NCI-H2227 treated with DMSO at 0.1 percent for 48 hours (cell line): Measurements from ENCODE around the gene VEGFD.
"Not testable (repeated sequence)": the region's sequence is repeated elsewhere in the genome, so short reads cannot be mapped to it uniquely, and the experiment has no call there.

Source experiments
- DNase-seq: peaks from one replicate; lab custom pipeline; 2025; lab: John Stamatoyannopoulos, UW

Gene VEGFD

DNA sequence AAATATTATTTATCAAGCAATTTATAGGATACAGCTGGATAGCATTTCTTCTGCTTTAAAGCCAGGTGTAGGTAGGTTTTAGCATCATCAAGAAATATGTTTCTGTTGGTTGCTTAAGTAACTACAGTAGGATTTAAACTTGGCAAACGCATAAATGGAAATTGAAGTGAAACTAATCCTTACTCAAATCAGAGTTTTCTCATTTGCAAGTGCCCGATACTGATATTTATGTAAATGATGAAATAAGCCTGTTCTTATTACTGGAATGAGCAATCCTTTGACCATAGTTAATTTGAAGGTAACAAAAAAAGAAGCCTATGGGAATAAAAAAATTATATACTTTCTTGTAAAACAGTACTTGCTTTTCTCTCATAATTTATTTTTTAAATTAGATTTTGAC is 25.7 kb downstream of the VEGFD start:
- no peak for DNase-seq

DNA sequence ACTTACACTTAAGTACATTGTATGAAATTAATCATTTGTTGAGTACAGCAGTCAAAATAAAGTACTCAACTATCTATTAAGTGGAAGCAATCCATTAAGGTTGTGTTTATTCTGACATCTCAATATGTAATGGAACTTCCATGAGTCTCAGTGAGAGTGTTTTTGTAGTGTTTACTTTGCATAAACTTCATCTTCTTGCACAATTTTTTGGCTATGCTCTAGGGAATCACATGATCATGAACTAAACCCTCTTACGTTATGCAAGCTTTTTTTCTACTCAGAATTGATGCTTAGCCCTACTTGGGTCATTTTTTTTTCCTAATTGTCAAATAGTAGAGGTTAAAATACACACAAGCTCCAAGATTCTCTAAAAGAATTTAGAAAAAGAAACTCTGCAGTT is 27.8 kb downstream of the VEGFD start:
- no peak for DNase-seq

DNA sequence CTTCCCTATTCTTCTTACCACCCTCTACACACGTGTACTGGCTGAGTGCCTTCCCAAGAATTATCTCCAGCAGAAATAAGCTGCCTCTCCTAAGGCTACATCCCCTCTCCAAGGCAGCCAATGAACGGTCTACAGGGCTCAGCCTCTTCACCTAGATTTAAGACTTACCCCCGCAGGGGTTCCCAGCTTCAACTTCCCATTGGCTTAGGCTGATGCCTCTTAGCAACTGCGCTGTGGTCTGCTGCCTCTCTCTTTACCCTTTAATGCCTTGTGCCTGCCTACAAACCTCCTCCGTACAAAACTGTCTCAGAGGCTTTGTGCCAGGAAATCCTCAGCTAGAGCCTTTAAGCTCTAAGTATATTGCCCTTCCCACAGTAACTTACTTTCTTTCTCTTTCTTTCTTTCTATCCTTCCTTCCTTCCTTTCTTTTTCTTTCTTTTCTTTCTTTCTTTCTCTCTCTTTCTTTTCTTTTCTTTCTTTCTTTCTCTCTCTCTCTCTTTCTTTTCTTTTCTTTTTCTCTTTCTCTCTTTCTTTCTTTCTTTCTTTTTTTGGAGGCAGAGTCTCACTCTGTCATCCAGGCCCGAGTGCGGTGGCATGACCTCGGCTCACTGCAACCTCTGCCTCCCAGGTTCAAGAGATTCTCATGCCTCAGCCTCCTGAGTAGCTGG is 33.8 kb downstream of the VEGFD start:
- DNase-seq = peak; percentile 5

DNA sequence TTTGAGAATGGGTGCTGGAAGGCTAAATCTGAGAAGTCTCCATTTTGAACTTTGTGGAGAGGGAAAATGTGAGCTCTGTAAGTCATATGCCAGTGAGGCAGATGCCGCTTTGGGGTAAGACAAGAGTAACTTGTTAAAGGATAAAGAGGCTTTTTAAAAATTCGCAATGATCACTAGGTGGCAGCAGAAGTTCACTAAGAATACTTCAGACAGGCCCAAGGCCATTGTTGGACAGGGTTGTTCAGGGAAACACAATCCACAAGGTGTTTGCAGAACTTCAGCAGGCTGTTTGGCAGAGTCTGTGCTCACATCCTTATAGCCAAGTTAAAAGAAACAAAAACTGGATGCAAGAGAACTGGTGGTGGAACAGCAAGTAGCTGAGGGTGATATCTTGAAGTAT is 35.2 kb downstream of the VEGFD start:
- DNase-seq = peak; percentile 27

- DNase-seq = no peak
These were observed 38.2 kb downstream of the VEGFD start for GRCh38 chrX:15345976-15346375.

DNA sequence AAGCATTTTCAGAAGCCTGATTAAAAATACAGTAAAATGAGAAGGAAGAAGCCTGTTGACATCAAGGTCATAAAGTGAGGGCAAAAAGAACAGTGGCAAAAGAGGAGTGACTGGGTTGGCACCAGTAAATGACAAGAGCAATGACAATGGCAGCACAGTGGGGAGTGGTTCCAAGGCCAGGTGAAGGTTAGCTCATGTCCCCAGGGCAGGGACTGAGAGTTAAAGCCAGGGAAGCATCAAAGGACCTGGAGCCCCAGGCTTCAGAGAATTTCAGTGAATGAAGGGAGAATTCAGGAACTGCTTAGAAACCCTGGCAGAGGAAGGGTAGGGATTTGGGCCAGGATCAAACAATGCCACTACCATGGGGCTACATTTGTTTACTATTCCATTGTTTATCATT is 40.1 kb downstream of the VEGFD start:
- DNase-seq = no peak

- no peak for DNase-seq
These were observed 41.1 kb downstream of the VEGFD start for GRCh38 chrX:15343075-15343476.

DNA sequence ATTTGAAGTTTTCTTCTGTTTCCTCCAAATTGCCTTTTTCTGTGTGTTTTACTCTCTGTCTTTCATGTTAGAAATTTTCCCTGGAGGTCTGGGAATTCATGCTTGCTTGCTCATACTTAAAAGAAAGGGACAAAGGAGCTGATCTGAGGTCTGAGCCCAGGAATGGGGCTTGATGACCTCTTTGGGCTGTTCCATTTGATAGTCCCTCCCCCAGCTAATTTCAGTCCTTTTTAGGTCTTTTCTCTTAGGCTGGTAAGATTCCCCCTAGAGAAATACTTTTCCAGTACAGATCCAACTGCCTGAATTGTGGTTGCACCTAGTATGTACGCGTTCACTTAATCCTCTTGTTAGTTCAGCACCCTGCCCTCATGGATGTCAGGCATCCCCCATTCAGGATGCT is 43.3 kb downstream of the VEGFD start:
- no peak for DNase-seq

- DNase-seq = peak; percentile 61
These were observed 48.2 kb downstream of the VEGFD start for GRCh38 chrX:15336023-15336413.

DNA sequence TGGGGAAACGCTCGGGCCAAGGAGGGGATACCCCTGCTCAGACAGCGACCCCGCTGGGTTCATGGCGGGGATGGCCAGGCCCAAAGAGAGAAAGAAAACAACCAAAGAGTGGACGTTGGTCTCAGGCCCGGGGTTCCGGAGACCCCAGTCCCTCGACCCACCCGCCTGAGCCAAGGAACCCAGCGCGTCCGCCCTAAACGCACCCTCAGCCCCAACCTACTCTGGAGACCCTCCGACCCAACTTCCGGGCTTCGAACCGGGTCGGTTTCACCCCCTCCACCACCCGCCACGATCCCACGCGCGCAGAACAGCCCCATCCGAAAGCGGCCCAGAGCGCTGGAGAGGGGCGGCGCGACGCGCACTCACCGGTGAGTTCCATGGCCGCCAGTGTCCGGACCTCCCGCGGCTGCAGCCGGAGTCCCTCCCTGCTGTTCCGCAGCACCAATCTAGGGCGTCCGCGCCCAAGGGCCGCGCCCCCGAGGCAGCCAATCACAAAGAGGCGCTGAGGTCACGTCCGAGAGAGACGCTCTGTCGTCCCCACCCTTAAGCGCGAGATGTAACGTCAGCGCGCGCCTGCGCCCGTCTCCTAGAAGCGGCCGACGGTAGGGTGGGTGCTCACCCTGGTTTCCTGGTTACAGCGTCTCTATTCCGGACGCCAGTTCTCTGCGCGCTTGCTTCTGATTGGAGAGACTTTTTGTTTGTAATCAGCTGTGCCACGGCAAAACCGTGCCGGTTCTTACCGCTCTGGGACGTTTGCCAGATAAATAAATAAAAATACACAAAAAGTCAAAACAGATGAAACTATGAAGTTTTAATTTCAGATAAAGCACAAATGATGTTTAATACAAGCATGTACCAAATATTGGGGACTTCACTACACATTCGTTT is 48.8 kb downstream of the VEGFD start, which contains the start of gene PIGA:
Gene PIGA, minus strand, starts transcription at position 389 of the 888 bp plus-strand sequence. CDS start 3,593 bp downstream, outside the sequence.
- peak; percentile 97 for DNase-seq

- no peak for DNase-seq
These were observed 49.7 kb downstream of the VEGFD start for GRCh38 chrX:15334561-15334960.

DNA sequence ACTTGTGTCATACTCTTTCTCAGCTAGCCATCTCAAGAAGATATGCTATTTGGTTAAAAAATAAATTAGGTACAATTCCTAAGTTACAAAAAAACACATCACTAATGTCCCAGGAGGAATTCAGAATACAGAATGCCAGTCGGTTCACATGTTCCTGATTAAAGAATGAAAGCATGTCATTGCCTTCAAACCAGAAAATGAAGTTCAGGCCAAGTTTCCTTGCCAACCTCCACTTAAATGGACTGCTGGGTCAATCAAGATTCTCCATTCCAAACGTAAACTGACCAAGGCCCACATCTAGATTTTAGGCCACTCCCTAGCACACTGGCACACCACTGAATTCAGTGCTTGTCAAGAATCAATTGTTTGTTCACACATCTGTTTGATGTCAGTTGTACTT is 55.4 kb downstream of the VEGFD start:
- no peak for DNase-seq

- DNase-seq = no peak
These were observed 56.1 kb downstream of the VEGFD start for GRCh38 chrX:15328131-15328530.

DNA sequence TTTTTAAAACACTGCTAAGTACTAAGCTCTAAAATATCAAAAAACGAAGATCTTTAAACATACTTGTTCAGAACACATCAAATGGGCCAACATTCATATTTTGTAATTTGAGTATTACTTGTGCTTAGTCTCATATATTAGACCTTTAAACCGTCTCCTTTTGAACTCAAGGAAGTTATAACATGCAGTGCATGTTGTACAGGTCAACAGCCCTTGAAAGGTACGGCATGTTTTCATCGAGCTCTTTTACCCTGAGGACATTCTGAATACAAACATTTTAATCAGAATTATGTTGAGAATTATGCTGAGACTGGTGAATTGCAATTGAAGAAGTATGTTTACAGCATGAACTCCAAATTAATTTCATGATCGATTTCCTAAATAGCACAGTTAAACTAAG is 61.7 kb downstream of the VEGFD start:
- DNase-seq = no peak

- DNase-seq = no peak
These were observed 62.1 kb downstream of the VEGFD start for GRCh38 chrX:15322072-15322471.

GRCh38 chrX:15321447-15321846 is 62.8 kb downstream of the VEGFD start:
- no peak for DNase-seq

GRCh38 chrX:15320297-15320696 is 63.9 kb downstream of the VEGFD start:
- DNase-seq = no peak

- DNase-seq = no peak
These were observed 65.1 kb downstream of the VEGFD start for GRCh38 chrX:15319075-15319474.

GRCh38 chrX:15315509-15315908 is 68.7 kb downstream of the VEGFD start, which contains the start of gene ASB11:
Gene ASB11 (minus strand): TSS chrX:15315640. CDS start chrX:15315605, 35 bp downstream.
- DNase-seq = no peak

DNA sequence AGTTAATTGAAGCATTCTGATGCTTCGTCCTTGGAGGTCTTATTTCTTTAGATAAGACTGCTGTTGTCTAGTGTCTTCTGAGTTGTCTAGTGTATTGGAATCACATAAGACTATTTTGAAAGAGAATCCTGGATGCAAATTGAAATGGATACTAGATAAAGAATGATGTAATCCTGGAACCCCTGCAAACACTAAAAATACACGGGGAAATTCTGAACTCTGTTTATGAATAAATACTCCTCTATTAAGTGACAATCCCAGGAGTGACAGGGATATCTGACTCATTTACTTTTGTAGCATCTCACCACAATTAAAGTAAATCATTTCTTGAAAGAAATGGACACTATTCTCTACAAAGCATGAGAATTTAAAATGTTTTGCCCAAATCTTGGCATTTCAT is 69.7 kb downstream of the VEGFD start:
- DNase-seq = no peak

DNA sequence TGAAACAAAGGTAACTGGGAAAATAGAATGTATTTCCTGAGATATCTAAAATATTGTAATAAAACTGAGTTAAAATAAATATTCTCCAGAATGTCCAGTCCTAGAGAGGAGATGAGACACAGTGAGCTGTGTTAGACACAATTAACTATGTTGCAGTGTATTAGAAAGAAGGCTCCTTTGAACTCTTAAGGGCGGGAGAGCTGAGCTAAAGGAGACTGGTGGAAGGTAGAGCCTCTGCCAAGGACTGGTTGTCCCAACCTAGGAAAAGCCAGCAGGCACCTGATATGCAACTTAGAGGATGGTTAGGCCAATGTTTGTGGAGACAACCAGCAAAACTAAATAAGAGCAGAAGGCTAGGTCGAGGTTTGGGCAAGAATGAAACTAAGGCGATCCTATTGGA is 73.1 kb downstream of the VEGFD start:
- no peak for DNase-seq

DNA sequence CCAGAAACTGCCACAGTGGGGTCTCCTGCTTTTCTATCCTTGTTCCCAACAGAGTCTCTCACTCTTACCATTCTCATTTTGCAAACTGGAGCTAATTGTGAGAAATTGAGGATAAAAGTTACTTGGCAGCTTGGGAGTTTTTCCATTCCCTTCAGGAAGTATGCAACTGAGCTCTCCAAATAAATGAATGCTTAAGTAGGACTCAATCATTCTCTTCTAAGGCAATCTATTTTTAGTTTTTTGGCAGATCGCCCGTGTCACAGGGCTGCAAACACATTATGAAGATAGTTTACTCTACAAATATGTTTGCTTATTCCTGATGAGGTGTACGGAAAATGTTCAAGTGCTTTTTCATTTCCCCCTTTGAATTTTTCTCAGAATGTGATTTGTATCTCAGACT is 74.1 kb downstream of the VEGFD start:
- no peak for DNase-seq

DNA sequence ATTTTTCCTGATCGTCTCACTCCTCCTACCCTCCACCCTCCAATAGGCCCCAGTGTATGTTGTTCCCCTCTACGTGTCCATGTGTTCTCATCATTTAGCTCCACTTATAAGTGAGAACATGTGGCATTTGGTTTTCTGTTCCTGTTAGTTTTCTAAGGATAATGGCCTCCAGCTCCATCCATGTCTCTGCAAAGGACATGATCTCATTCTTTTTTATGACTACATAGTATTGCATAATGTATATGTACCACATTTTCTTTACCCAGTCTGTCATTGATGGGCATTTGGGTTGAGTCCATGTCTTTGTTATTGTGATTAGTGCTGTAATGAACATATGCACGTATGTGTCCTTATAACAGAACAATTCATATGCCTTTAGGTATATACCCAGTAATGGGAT is 78.3 kb downstream of the VEGFD start:
- DNase-seq = not testable (repeated sequence)
